GM19324 (cell line): ENCODE results near the gene KCNA10.

Experiments
- ATAC-seq: cut with Tn5 transposase; IDR thresholded peaks from one replicate; pipeline ENCODE4 v1.9.1; 2021; ENCODE audit warnings: mild to moderate bottlenecking, moderate library complexity; ENCODE audit not compliant: unreplicated experiment, low FRiP score

KCNA10 gene

GRCh38 chr1:110481968-110482623 lies 36.9 kb downstream of the KCNA10 start:
- ATAC-seq = no peak

GRCh38 chr1:110480356-110481096 lies 38.4 kb downstream of the KCNA10 start:
- no peak for ATAC-seq

DNA sequence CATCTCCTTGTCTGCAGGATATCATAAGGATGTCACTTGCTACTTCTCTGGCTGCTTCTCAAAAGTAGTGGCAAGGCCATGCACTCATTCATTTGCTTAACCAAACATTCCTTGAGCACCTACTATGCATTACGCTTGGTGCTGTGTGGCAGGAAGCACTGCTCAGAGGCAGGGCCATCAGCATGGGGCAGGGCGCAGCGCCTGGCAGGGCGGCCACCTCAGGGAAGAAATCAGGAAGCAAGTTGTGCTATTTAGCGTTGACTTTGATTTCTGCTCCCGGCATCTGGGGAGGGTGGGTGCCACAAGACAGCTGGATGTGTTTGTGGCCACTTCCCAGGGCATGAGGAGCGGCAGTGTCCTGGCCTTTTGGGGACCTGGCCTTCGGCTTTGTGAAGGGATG lies 40.1 kb downstream of the KCNA10 start:
- no peak for ATAC-seq

DNA sequence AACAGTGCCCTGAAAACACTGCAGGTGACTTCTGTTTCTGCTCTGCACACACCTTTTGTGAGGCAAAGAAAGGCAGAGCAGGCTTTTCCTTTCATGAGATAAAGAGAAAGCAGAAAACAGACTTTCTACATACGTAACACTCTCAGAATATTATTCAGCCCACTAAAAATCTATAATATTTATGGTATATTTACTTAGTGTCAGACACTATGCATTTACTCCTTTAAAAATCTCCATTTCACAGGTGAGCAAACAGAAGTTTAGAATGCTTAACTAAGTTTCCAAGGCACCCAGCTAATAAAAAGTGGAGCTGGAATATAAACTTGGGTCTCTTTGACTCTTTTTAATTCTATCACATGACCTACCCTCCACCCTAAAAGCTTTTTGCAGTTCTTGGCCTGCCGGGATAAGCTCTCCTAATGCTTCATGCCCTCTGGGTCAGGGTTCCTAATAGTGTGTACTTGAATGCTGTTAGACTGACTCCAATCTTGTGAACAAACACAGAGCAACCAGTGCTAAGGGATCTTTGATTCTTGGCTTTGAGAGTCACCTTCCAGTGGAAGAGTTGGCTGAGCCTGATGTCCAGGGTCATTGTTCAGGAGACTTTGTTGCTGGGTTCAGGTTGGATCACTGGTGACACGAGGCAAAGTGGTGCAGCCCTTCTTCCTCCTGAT lies 40.9 kb downstream of the KCNA10 start:
- no peak for ATAC-seq

- no peak for ATAC-seq
These were observed 41.5 kb downstream of the KCNA10 start for GRCh38 chr1:110477445-110477957.

- ATAC-seq = no peak
These were observed 41.9 kb downstream of the KCNA10 start for GRCh38 chr1:110477041-110477440.

GRCh38 chr1:110476028-110476765 lies 42.8 kb downstream of the KCNA10 start:
- no peak for ATAC-seq

GRCh38 chr1:110475362-110476027 lies 43.5 kb downstream of the KCNA10 start:
- ATAC-seq = no peak

- ATAC-seq = no peak
These were observed 44.5 kb downstream of the KCNA10 start for GRCh38 chr1:110474444-110474843.

GRCh38 chr1:110472546-110472945 lies 46.4 kb downstream of the KCNA10 start:
- no peak for ATAC-seq

GRCh38 chr1:110471131-110471530 lies 47.8 kb downstream of the KCNA10 start:
- no peak for ATAC-seq
